Gastroesophageal sphincter (tissue), 4 donors: ENCODE measurements around the gene PTDSS2. TPM values are rescaled to one million over a fixed set of nuclear protein-coding genes. Genes with fewer than 3 reads are reported as not detected.
A peak's percentile ranks its signal among the peaks of the same experiment; 100 is the strongest.

Experiments
- ATAC-seq: fragments of 150-250 bp; one replicate; pipeline ENCODE4 v1.9.1; 2016; ENCODE audit warnings: mild to moderate bottlenecking, moderate library complexity
- H3K27ac ChIP-seq, 4 donors: fragments of 200-600 bp; sonication (generic) in 3 of 4; 1 replicate in 3 of 4; 2 replicates in 1 of 4; pipeline ENCODE4 v1.5.1; 2016 to 2019
- H3K27me3 ChIP-seq: fragments of 200-600 bp; sonication (generic); one replicate; pipeline ENCODE4 v1.5.1; 2019
- H3K36me3 ChIP-seq, 2 donors: fragments of 200-600 bp; sonication (generic); one replicate each; pipeline ENCODE4 v1.5.1; 2019; ENCODE audit warnings: control low read depth in 1 of 2
- H3K4me1 ChIP-seq, 3 donors: fragments of 200-600 bp; sonication (generic); 1 replicate in 2 of 3; 2 replicates in 1 of 3; pipeline ENCODE4 v1.5.1; 2016 to 2019; ENCODE audit warnings: control low read depth in 2 of 3
- H3K4me3 ChIP-seq, 2 donors: fragments of 200-600 bp; sonication (generic); one replicate each; pipeline ENCODE4 v1.5.1; 2019; ENCODE audit warnings: mild to moderate bottlenecking in 1 of 2, moderate library complexity in 1 of 2
- H3K9me3 ChIP-seq, 3 donors: fragments of 200-600 bp; sonication (generic); one replicate each; pipeline ENCODE4 v1.5.1; 2017 to 2019; ENCODE audit warnings: control low read depth in 2 of 3
- EP300 ChIP-seq: sonication (generic); formaldehyde crosslinking; IDR thresholded peaks from one replicate; pipeline ENCODE4 v1.6.1; 2017; ENCODE audit warnings: antibody characterized with exemption, mild to moderate bottlenecking
- POLR2A ChIP-seq, 2 donors: fragments of 450-650 bp; IDR thresholded peaks; one replicate each; pipeline ENCODE4 v1.6.1; 2017; ENCODE audit warnings: antibody characterized with exemption in 2 of 2, mild to moderate bottlenecking in 2 of 2, moderate library complexity in 1 of 2
- POLR2AphosphoS5 ChIP-seq: sonication (generic); formaldehyde crosslinking; IDR thresholded peaks from one replicate; pipeline ENCODE4 v1.6.1; 2017; ENCODE audit warnings: antibody characterized with exemption
- WGBS, 2 donors: methylation state at CpG; one replicate each; pipeline ENCODE4 v1.1.5; 2018; ENCODE audit warnings: low coverage in 1 of 2; 5-methylcytosine and 5-hydroxymethylcytosine counted together
- total RNA-seq, 4 donors: library from RNA; depleted of rRNA; stranded (reverse); fragments of >200 nt; gene quantifications; one replicate each; pipeline ENCODE4 v1.1.0, GENCODE V29; 2016
- TF ChIP-seq, protein P1 (sequence below), 4 experiments: fragments of 200-600 bp in 2 of 4; fragments of 450-650 bp in 2 of 4; sonication (generic) in 1 of 4; IDR thresholded peaks; one replicate each; pipeline ENCODE4 v1.5.1; 2017 to 2019; ENCODE audit warnings: antibody characterized with exemption in 4 of 4, mild to moderate bottlenecking in 2 of 4, moderate library complexity in 2 of 4

Gene PTDSS2
- total RNA-seq, 4 donors from 2014 or later, result 23.4 to 55.9 (median 43.1) TPM

DNA sequence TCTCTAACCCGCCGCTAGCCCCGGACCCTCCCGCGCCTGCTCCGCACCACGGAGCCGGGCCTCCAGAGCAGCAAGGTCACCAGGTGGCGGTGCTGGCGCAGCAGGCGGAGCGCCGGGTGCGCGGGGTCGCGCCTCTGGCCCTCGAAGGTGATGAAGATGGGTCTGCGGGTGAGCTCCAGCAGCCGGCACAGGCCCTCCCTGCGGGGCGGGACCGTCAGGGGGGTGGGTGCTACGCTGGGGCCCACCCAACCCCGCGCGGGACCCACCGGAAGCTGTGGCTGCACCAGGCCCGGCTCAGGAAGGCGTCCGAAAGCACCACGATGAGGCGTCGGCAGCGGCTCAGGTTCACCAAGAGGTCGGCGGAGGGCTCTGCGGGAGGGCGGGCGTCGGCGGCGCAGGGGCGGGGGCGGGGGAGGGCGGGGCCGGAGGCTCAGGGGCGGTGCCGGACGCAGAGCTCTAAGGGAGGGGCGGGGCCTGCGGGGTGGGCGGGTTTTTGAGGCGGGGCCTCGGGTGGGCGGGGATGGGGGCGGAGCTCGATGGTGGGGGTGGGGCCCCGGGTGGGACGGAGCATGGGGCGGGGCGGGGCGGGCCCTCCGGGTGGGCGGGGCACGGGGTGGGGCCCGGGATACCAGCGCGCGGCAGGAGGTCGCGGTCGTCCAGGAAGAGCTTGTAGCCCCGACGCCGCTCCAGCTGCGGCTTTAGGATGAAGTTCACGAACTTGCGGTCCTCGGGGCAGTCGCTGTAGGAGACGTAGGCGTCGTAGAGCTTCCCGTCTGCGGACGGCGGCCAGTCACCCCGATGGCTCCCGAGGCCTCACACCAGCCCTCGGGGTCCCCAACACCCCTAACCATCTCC lies 43.1 kb upstream of the PTDSS2 start:
- H3K4me3 ChIP-seq, result peak overlapping the region; percentile 80 to 93
- peaks cover 23% of the 10 kb centered on the region for H3K27me3 ChIP-seq
- no peaks in the 10 kb centered on the region for H3K36me3 ChIP-seq
- peaks cover 0 to 27% (median 12%) of the 10 kb centered on the region in 3 donors for H3K4me1 ChIP-seq
- TF ChIP-seq EP300 (no peak), POLR2AphosphoS5 (no peak), POLR2A (IDR thresholded peaks at IDR 0.05) (peak in 1 of 2 donors; percentile 6)
- TF ChIP-seq, protein P1, sequence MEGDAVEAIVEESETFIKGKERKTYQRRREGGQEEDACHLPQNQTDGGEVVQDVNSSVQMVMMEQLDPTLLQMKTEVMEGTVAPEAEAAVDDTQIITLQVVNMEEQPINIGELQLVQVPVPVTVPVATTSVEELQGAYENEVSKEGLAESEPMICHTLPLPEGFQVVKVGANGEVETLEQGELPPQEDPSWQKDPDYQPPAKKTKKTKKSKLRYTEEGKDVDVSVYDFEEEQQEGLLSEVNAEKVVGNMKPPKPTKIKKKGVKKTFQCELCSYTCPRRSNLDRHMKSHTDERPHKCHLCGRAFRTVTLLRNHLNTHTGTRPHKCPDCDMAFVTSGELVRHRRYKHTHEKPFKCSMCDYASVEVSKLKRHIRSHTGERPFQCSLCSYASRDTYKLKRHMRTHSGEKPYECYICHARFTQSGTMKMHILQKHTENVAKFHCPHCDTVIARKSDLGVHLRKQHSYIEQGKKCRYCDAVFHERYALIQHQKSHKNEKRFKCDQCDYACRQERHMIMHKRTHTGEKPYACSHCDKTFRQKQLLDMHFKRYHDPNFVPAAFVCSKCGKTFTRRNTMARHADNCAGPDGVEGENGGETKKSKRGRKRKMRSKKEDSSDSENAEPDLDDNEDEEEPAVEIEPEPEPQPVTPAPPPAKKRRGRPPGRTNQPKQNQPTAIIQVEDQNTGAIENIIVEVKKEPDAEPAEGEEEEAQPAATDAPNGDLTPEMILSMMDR (IDR thresholded peaks at IDR 0.05), result peak in 1 of 4 experiments; percentile 45
- no CpG with 5 or more reads among the region's 91 CpGs for WGBS, 2 donors
- peak overlapping the region; percentile 48 to 79 (median 61) for H3K27ac ChIP-seq
- H3K9me3 ChIP-seq, result no peaks in the 10 kb centered on the region
- ATAC-seq, result peak; percentile 81

DNA sequence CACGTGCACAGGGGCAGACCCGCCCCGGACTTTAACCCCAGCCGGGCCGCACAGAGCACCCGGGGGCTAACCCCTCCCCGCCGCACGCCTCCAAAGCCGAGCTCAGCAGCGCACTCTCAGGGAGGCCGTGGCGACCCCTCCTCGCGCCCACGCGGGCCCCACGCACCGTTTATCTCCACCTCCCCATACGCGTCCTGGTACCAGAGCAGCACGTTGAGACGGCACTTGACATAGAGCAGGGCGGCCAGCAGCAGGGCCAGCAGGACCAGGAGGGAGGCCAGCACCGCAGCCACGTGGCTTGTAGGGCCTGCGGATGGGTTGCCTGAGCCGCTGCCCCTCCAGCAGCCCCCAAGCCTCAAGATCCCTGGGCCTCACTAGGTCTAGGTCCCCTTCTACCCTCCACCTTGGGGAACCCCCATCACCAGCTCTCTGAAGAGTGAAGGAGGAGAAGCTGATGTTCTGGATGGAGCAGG lies 42.4 kb upstream of the PTDSS2 start:
- peaks cover 23% of the 10 kb centered on the region for H3K27me3 ChIP-seq
- H3K27ac ChIP-seq, result peak overlapping the region in 2 of 4 donors; percentile 33 to 79
- H3K9me3 ChIP-seq, result no peaks in the 10 kb centered on the region
- TF ChIP-seq, protein P1 (IDR thresholded peaks at IDR 0.05), result no peak
- no peak for TF ChIP-seq EP300
- TF ChIP-seq POLR2A (IDR thresholded peaks at IDR 0.05), result no peak
- no peak for TF ChIP-seq POLR2AphosphoS5
- H3K36me3 ChIP-seq, result no peaks in the 10 kb centered on the region
- H3K4me3 ChIP-seq, result peak overlapping the region in 1 of 2 donors; percentile 80
- ATAC-seq, result no peak
- H3K4me1 ChIP-seq, result peaks cover 0 to 27% (median 12%) of the 10 kb centered on the region in 3 donors
- 100% methylated on average over 1 of the region's 28 CpGs; no CpG with 5 or more reads in 1 of the 2 donors for WGBS, 2 donors

DNA sequence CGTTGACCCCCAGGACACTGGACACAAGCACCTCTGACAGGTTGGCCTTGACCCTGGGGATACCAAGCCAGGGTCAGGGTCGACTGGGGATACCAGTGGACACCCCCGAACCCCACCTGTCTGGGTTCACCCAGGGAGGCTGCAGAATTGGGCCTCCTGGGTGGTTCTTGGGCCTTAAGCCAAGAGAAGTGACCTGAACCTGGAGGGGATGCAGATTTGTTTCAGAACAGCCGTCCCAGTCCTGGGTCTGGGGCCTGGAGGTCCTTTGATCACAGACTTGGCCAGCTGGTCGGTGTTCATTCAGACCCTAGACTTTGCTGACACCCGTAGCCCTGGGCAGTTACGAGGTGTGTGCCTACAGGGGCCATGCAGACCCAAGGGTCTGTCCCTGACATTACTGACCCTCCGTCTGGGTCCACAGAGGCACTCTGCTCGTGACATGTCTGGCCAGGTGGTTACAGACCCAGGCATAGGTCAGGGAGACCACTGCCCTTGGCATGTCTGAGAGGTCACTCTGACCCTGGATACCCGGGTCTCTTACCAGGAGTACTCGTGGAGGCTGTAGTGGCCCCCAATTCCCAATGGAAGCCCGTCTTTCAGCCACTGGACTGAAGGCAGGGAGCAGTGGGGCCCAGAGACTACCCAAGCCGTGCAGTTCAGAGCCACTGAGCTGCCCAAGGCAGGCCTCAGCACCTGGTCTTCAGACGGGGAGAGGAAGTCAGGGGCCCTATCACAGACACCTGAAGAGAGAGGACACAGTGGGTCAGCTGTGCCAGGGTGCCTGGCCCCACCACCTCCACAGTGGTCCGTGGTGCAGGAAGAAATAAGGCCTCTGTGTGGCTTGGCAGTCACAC lies 41.7 kb upstream of the PTDSS2 start:
- H3K9me3 ChIP-seq, result no peaks in the 10 kb centered on the region
- no peaks in the 10 kb centered on the region for H3K36me3 ChIP-seq
- WGBS, 2 donors, result no CpG with 5 or more reads among the region's 15 CpGs
- H3K27me3 ChIP-seq, result peaks cover 18% of the 10 kb centered on the region
- peaks cover 0 to 27% (median 12%) of the 10 kb centered on the region in 3 donors for H3K4me1 ChIP-seq
- no peak for TF ChIP-seq POLR2A (IDR thresholded peaks at IDR 0.05)
- no peak for TF ChIP-seq POLR2AphosphoS5
- TF ChIP-seq, protein P1 (IDR thresholded peaks at IDR 0.05), result no peak
- ATAC-seq, result no peak
- no peak overlapping the region for H3K4me3 ChIP-seq
- peak overlapping the region in 1 of 4 donors; percentile 79 for H3K27ac ChIP-seq

DNA sequence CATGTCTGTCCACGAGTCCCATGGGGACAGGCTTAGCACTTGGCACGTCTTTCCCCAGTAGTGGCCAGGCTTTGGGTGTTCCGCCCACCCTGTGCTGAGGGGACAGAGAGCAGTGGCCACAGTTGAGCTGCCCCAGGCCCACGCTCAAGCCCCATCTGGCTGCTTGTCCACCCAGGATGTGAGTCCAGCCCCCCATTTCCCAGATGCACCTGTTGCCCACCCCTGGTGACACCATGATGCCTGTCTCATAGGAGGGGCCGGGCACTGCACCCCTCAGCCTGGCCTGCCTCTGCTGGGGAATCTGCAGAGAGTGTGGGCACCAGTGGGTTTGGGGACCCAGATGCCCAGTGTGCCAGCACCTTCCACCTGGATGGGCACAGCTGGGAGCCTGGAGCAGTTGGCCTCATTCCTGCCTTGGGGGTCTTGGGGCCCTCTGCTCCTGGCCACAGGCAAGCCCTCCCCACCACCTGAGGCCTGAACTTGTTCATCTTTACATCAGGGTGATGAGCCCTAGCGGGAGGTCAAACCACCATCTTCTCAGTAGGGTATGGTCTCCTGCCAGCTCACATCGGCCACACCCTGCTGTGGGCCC lies 41.0 kb upstream of the PTDSS2 start:
- H3K4me3 ChIP-seq, result no peak overlapping the region
- H3K36me3 ChIP-seq, result no peaks in the 10 kb centered on the region
- H3K4me1 ChIP-seq, result peaks cover 0 to 27% (median 12%) of the 10 kb centered on the region in 3 donors
- no peak for ATAC-seq
- no peak for TF ChIP-seq POLR2A (IDR thresholded peaks at IDR 0.05)
- no peak for TF ChIP-seq POLR2AphosphoS5
- TF ChIP-seq, protein P1 (IDR thresholded peaks at IDR 0.05), result no peak
- no peak for TF ChIP-seq EP300
- no peak overlapping the region for H3K27ac ChIP-seq
- WGBS, 2 donors, result 83 to 92% methylated on average over 1 to 2 of the region's 7 CpGs
- H3K9me3 ChIP-seq, result no peaks in the 10 kb centered on the region
- peaks cover 15% of the 10 kb centered on the region for H3K27me3 ChIP-seq
